EH (cell line): ENCODE measurements around the gene ZNF627.
"Not testable (repeated sequence)": the region's sequence is repeated elsewhere in the genome, so short reads cannot be mapped to it uniquely, and the experiment has no call there.

ENCODE experiments used
- DNase-seq: peaks from one replicate; pipeline ENCODE4 v3.0.0-alpha.2; 2015; ENCODE audit warnings: low read depth

Gene ZNF627

DNA sequence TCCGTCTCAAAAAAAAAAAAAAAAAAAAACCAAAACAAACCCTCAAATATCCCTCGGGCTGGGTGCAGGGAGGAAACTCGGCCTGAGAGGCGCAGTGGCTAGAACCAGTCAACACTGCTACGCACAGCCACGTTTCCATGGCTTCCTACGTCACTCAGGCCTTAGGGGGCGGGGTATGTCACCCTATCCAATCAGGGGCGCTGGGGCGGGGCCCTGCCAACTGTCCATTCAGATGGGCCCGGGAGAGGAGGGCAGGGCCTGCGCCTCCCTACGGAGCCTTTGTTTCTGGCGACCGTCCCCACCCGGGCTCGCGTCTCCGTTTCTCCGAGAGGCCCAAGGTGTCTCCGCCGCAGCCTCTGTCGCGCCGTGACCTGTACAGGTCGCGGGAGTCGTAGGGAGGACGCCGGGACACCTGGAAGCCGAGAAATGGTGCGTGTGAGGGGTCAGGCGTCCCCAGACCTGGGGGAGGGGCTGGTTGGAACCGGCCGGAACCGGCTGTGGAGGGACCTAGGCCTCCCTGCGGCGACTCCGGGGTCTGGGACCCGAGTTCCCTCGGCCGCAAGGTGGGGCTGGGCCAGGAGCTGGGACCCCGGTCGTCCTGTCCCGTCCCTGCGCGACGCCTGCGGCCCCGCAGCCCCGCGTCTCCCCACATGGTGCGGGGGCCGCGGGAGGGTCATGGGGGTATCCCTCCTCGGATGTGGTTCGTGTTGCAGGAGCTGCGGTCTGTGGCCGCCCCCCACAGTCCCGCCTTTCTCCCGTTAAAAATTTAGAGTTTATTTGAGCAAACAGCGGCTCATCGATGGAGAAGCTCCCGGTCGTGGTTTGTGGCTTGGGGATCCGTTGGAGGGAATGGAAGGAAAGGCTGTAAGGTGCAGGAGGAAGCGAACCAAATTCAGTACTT is at the start of gene ZNF627:
ZNF627 (plus strand) TSS at position 282 of the 901 bp plus-strand sequence; CDS start at position 427, 145 bp downstream.
- peak; percentile 99 for DNase-seq

DNA sequence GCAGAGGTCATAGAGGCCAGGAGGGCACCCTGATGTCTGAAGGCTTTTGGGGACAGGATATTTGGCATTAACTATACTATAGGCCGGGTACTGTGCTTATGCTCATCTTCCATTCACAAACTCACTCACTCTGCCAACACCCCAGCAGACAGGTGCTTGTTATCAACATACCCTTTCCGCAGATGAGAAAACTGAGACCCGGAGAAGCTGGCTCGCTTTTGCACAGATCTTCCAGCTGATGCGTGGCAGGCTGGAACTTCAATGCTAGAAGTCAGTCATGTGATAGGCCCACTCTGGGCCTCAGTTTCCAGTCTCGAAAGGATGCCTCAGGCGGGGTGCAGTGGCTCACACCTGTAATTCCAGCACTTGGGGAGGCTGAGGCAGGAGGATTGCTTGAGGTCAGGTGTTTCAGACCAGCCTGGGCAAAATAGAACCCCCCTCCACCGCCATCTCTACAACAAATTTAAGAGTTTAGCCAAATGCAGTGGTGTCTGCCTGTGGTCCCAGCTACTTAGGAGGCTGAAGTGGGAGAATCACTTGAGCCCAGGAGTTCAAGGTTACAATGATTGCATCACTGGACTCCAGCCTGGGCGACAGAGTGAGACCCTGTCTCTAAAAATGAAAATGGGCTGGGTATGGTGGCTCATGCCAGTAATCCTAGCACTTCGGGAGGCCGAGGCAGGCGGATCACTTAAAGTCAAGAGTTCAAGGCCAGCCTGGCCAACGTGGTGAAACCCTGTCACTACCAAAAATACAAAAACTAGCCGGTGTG is 49.2 kb upstream of the ZNF627 start:
- no peak for DNase-seq

DNA sequence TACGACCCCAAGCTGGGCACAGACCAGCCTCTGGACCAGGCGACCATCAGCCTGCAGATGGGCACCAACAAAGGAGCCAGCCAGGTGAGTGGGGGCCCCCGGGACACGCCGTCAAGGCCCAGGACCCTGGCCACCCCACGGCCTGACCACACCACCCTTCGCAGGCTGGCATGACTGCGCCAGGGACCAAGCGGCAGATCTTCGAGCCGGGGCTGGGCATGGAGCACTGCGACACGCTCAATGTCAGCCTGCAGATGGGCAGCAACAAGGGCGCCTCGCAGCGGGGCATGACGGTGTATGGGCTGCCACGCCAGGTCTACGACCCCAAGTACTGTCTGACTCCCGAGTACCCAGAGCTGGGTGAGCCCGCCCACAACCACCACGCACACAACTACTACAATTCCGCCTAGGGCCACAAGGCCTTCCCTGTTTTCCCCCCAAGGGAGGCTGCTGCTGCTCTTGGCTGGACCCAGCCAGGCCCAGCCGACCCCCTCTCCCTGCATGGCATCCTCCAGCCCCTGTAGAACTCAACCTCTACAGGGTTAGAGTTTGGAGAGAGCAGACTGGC is 47.8 kb upstream of the ZNF627 start:
- no peak for DNase-seq

DNA sequence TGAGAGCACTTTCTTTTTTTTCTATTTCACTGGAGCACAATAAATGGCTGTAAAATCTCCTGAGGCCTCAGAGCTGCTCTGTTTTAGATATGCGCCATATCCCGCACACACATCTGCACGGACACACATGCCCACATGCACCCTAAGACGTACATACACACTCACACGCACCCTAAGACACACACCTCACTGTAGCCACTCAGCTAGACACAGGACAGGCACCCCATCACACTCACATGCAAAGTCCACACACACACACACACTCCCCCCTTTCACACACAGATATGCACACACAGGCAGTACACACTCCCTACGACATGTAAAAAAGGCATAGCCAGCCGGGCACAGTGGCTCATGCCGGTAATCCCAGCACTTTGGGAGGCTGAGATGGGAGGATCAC is 47.0 kb upstream of the ZNF627 start:
- DNase-seq = no peak

DNA sequence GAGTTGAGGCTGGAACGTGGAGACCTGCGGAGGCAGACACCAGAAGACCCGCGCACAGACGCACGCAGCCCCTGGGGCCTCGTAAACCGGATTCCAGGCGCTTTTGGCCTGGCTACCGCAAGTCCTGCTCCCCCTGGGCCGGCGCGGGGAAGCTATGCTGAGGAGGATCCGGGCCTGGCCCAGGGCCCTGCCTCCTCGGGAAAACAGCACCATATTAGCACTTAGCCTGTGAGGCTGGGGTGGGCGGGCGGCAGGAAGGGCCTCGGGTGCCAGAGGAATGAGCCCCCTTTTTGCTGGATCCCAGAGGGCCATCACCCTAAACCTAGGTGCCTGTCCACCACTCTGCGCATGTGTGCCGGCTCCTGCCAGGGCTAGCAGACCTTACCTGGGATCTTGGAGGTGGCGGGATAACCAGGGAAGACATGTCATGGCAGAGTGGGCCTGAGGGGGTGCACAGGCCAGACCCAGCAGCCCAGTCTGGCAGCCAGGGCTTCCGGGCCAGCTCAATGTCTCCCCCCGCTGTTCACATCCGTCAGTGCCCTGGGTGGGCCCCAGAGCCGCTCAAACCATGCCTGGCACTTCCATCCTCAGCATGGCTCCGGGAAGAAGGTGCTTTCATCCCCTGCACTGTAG is 45.6 kb upstream of the ZNF627 start:
- peak; percentile 36 for DNase-seq

DNA sequence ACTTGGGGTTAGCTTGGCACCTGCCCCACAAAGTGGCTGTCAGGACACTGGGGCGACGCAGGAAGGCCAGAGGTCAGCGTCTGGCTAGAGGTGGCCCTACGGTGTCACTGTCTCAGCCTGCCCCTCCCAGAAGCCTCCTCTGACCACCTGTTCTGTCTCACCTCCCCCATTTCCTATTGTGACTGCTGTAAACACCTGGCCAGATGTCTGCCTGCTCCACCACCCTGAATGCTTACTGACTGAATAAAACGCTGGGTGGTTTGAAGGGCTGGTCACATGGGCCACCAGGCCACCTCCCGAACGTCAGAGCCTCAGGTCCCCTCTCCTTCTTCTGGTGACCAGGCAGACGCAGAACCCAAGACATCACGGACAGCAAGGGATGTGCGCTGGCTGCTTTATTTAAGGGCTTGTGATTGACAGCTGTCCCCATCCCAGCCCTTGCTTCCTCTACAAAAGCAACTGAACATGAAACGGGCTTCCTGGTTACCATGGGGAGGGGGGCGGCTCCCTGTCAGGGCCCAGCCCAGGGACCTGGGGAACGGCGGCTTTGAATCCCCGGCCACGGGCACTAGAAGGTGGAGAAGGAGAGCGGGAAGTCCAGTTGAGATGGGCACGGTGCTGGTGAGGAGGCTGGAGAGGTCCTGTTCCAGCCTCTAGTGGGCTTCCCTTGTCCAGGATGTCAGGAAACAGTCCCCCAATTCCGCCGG is 44.5 kb upstream of the ZNF627 start:
- no peak for DNase-seq

DNA sequence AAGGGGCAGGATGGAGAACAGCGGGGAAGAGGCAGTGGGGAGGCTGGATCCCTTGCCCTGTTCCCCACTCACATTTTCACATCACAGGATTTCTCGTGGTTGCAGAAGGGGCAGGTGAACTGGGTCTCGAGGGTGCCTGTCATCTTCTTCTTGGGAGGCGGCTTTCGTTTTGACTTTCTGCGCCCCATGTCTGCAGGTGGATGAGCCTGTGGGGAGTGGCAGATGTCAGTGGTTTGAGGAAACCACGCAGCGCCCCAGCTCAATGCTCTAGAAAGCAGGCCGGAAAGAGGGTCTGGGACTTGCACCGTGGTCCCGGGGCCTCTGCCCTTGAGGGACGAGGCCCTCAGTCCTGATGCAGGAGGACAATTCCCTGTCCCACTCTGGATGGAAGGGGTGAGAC is 43.1 kb upstream of the ZNF627 start:
- no peak for DNase-seq

DNA sequence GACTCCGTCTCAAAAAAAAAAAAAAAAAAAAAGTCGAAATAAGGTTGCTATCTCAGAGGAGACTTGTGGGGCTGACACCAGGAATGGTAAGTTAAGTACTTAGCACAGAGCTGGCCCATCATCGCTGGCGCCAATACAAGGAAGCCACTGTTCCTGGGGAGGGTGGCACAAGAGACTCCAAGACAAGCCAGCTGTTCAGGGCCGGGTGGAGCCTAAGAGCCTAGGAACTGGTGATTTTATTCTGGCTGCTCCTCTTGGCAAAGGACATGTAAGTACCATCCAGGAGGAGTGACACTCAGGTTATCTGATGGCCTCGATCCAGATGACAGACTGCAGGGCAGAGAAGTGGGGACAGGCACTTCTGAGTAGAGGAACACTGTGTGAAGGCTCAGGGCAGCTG is 42.0 kb upstream of the ZNF627 start:
- no peak for DNase-seq

DNA sequence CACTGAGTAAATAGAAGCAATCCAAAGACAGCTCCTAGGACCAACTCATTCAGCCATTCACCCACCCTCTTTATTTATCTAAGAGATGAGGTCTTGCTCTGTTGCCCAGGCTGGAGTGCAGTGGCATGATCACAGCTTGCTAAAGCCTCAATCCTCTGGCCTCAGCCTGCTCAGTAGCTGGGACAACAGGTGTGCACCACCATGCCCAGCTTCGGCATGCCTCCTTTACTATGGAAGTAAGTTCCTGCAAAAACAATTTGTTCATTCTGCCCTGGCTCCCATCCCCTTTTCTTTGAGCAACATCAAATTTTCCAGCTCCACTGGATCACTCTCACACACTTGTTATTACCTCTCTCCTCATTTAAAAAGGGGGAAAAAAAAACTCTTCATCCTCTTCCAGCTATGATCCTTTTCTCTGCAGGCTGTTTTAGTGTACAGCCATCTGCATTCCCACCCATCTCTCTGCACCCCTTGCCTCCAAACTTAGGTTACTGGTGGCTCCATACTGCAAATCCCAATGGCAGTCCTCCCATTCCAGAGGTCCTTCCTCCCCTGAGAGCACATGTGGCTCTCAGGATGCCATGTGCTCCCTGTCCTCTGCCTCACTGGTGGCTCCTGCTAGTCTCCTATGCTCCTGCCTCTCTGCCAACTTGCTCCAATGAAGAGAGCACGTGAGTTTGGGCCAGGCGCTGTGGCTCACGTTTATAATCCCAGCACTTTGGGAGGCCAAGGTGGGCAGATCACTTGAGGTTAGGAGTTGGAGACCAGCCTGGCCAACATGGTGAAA is 40.5 kb upstream of the ZNF627 start:
- no peak for DNase-seq

DNA sequence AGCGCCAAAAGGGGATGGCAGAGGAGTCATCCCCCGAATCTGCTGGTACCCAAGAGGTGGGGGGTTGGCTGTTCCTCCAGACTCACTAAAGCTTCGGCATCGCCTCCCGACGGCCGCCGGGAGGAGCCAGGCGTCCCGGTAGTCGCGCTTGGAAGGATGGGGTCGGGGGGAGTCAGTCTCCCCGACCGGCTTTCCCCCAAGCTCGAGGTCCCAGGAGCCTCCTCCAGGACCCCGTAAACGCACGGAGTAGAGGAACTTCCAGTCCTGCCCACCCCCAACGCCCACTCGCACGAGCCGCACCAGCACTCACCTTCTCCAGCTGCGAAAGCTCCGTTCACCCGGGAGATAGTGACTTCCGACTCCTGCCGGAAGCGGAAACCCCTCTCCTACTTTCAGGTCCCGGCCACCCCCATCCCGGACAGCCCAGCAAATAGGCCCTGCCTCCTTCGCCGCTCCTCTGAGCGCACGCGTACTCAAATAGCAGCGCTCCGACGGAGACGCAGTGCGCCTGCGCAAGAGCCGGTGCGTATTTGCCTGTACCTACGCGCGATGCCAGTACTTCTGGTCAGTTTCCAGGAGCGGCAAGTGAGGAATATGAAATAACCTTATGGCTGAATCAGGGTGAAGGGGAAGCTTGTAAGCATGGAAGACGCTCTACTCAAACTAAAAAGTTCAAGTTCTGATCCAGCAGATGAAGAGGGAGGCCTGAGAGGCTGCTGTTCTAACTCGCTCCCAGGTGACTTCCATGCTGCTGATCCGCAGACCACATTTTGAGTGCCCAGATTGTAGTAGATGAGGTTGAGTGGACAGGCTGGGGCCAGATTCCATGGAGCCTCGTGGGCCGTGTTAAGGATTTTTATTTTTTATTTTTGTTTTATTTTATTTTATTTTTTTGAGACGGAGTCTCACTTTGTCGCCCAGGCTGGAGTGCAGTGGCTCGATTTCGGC is 38.1 kb upstream of the ZNF627 start, which contains the start of gene ELOF1:
ELOF1 (minus strand) TSS at position 350 of the 948 bp plus-strand sequence. CDS start 4,883 bp downstream, outside the sequence.
- DNase-seq = peak; percentile 98

DNA sequence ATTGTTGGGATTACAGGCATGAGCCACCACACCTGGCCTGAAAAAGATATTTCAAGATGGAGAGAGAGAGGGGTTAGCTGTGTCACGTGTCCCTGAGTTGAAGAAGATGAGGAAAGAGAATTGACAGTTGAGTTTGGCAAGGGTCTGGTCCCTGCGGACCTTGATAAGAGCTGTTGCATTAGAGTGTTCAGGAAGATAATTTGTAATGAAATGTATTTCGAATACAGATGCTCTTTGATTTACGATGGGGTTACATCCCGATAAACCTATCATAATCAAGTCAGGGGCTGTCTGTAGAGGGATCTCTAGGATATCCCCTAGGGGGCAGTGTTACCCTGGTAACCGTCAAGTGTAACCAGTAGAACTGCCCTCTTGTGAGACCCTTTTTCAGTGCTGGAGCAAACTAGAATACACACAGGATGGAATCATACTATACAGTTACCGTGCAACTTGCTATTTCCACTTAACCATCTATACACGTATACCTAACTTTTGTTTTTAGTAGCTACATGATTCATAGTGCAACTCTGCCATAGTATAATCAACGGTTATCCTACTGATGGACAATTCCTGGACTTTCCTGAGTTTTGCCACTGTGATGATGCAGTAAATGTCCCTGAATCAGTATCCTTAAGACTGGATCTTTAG is 36.8 kb upstream of the ZNF627 start:
- DNase-seq = peak; percentile 76

DNA sequence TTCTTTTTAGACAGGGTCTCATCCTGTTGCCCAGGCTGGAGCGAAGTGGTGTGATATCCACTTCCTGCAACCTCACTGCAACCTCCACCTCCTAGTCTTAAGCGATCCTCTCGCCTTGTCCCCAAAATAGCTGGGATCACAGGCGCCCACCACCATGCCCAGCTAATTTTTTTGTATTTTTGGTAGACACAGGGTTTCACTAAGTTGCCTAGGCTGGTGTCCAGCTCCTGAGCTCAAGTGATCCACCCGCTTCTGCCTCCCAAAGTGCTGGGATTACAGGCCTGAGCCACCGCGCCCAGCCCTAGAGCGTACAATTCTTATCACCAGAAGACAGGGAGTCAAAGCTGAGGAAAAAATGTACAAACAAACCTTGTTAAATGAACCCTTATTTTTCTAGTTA is 33.8 kb upstream of the ZNF627 start:
- no peak for DNase-seq

DNA sequence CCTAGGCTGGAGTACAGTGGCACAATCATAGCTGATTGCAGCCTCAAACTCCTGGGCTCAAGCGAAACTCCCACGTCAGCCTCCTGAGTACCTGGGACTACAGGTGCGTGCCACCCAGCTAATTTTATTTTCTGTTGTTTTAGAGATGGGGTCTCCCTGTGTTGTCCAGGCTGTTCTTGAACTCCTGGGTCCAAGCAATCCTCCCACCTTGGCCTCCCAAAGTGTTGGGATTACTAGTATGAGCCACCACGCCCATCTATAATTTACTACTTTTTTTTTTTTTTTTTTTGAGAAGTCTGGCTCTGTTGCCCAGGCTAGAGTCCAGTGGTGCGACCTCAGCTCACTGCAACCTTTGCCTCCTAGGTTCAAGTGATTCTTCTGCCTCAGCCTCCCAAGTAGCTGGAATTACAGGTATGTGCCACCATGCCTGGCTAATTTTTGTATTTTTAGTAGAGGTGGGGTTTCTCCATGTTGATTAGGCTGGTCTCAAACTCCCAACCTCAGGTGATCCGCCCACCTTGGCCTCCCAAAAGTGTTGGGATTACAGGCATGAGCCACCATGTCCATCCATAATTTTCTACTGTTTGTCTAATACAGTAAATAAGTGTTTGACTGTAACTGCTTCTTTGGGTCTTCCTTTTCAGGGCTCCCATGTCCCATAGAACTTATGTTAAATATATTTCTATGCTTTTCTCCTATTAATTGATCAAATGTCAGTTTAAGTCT is 33.0 kb upstream of the ZNF627 start:
- not testable (repeated sequence) for DNase-seq

DNA sequence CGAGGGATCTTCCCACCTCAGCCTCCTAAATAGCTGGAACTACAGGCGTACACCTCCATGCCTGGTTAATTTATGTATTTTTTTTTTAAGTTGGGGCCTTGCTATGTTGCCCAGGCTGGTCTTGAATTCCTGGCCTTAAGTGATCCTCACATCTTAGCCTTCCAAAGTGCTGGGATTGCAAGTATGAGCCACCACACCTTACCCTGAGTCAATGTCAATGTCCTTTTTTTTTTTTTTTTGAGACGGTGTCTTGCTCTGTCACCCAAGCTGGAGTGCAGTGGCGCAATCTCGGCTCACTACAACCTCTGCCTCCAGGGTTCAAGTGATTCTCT is 31.7 kb upstream of the ZNF627 start:
- not testable (repeated sequence) for DNase-seq

DNA sequence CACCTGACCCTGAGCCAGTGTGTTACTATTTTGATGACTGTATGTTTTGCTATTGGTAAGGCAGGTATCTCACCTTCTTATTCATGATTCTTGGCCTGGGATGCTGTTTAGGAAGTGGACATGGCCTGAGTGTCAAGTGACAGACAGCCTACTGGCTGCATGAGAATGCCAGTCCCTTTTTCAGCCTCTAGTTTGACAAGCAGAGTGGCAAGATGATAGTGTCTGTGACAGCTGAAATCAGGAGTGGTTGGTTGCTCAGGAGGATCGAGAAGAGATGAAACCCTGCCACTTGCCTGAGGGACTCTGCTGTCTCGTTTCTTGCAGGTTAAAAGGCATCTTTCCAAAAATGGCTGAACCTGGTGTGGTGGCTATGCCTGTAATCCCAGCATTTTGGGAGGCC is 31.1 kb upstream of the ZNF627 start:
- DNase-seq = no peak

DNA sequence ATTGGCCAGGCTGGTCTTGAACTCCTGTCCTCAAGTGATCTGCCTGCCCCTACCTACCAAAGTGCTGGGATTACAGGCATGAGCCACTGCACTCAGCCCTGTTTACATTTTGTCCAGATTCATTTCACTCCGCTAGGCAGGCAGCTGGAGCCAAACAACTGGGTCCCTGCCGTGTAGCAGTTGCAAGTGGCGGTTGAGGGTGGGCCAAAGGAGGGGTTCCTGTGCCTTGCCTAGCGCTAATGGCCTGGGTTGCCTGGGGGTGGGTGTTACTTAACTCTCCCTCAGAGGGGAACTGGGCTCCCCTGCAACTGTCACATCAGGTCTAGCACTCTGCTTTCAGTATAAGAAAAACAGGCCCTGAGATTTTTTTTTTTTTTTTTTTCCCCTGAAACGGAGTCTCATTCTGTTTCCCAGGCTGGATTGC is 27.2 kb upstream of the ZNF627 start:
- DNase-seq = no peak

DNA sequence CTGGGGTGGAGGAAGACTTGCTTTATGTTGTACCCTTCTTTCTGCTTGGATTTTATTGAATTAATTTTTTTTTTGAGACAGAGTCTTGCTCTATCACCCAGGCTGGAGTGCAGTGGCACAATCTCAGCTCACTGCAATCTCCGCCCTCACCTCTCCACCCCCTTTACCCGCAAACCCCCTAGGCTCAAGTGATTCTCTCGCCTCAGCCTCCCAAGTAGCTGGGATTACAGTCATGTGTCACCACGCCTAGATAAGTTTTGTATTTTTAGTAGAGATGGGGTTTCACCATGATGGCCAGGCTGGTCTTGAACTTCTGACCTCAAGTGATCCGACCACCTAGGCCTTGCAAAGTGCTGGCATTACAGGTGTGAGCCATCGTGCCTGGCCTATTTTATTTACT is 23.9 kb upstream of the ZNF627 start:
- not testable (repeated sequence) for DNase-seq

DNA sequence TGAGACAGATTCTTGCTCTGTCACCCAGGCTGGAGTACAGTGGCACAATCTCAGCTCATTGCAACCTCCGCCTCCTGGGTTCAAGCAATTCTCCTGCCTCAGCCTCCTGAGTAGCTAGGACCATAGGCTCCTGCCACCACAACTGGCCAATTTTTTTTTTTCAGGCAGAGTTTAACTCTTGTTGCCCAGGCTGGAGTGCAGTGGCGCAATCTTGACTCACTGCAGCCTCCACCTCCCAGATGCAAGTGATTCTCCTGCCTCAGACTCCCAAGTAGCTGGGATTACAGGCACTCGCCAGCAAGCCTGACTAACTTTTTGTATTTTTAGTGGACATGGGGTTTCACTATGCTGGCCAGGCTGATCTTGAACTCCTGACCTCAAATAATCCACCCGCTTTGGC is 23.5 kb upstream of the ZNF627 start:
- DNase-seq = not testable (repeated sequence)
